ENCODE measurements around the gene CEBPA.
A peak's percentile ranks its signal among the peaks of the same experiment; 100 is the strongest.
"Not testable (repeated sequence)": the region's sequence is repeated elsewhere in the genome, so short reads cannot be mapped to it uniquely, and the experiment has no call there.

The CEBPA gene

DNA sequence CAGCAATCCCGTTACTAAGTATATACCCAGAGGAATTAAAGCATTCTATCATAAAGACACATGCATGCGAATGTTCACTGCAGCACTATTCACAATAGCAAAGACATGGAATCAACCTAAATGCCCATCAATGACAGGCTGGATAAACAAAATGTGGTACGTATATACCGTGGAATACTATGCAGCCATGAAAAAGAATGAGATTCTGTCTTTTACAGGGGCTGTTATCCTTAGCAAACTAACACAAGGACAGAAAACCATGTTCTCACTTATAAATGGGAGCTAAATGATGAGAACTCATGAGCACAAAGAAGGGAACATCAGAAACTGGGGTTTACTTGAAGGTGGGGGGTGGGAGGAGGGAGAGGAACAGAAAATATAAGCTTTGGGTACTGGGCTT is 10.5 kb upstream of the CEBPA start:
- H3K9me3 Mint-ChIP-seq = peaks cover 11% of the 10 kb centered on the region
- H3K36me3 Mint-ChIP-seq (ENCODE audit: low read depth) = peaks cover 12% of the 10 kb centered on the region
- H3K4me3 Mint-ChIP-seq; H3K27ac Mint-ChIP-seq; H3K4me1 Mint-ChIP-seq (ENCODE audit: low read depth); H3K27me3 Mint-ChIP-seq; intact Hi-C loops (cut with micrococcal nuclease): not testable (repeated sequence)

DNA sequence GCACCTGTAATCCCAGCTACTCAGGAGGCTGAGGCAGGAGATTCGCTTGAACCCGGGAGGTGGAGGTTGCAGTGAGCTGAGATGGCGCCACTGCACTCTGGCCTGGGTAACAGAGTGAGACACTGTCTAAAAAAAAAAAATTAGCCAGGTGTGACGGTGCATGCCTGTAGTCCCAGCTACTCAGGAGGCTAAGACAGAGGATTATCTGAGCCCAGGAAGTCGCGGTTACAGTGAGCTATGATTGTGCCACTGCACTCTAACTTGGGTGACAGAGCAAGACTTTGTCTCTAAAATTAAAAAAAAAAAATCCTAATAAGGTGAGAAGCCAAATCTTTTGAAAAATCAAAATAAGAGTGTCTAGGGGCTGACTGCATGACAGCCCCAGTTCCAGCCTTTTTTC is 9.7 kb upstream of the CEBPA start:
- Mint-ChIP-seq H3K9me3 (peaks cover 11% of the 10 kb centered on the region), H3K4me1 (ENCODE audit: low read depth) (peaks cover 6% of the 10 kb centered on the region), H3K36me3 (ENCODE audit: low read depth) (peaks cover 16% of the 10 kb centered on the region), H3K27ac (no peak overlapping the region), H3K4me3 (no peak overlapping the region), H3K27me3 (peaks cover 2% of the 10 kb centered on the region)
- intact Hi-C loops (cut with micrococcal nuclease) = no loop called here

DNA sequence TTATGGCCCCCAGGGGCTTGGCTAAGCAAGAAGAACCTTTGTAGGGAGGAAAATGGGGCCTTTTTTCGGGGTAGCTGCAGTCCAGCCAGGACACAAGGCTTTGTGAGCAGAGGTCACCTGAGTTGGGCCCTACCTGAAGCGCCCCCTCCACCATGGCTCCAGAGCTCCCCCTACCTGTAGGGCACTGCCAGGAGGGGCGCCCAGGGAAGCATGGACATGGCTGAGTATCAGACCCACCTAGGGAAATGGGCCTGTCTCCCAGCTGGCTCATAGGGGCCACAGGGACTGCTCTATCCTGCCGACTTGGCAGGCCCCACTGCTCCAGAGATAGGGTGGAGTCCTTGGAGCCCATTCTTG is 9.0 kb upstream of the CEBPA start:
- Mint-ChIP-seq H3K4me1 (ENCODE audit: low read depth) (peaks cover 6% of the 10 kb centered on the region), H3K27ac (no peak overlapping the region), H3K4me3 (no peak overlapping the region), H3K27me3 (peaks cover 2% of the 10 kb centered on the region), H3K9me3 (peaks cover 11% of the 10 kb centered on the region), H3K36me3 (ENCODE audit: low read depth) (peaks cover 16% of the 10 kb centered on the region)
- intact Hi-C loops (cut with micrococcal nuclease) = no loop called here

DNA sequence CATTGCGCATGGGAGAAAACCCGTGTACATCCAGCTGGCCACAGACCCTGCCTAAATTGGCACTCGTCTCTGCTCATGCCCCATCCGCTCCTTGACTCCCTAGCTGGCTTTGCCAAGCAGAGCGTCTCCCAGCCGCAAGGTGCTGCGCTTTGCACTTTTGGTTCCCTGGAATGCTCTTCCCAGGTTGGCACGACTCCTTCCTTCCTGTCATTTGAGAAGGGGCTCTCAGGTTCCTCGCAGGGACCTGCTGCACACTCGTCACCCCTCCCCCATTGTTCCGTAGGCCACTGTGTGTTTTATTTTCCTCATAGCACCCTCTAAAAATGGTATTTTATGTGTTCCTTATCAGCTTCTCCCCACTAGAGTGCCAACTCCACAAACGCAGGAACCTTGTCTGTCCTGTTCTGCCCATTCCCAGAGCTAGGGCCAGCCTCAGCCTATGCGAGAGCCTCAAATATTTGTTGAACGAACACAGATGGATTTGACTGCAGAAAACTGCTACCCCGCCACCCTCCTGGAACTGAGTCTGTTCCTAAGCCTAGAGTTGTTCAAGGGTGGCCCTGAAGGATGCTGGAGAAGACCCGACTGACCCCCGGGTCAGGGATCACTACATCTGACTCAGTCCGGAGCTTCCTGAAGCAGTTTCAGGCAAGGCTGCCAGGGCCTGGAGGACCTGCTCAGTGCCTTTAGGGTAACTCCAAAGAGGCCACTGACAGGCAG is 8.4 kb upstream of the CEBPA start:
- intact Hi-C loops (cut with micrococcal nuclease) = no loop called here

DNA sequence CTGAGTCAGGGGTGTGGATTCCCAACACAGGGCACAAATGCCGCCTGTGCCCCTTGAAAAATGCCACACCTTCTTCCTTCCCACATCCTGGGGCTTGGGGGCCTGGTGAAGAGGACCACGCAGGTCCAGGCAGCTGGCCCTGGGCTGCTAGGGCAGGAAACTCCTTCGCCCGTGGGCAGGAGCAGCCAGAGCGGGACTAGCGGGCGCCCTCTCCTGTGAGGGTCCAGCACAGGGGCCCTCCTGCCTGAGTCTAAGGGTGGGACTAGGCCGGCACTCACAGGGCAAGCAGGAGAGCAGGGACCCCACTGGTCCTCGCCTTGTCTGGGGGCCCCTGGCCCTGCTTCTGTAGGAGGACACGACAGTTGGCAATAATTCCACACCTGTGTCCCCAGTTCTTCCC is 7.5 kb upstream of the CEBPA start:
- H3K27ac Mint-ChIP-seq = no peak overlapping the region
- H3K9me3 Mint-ChIP-seq = peaks cover 11% of the 10 kb centered on the region
- H3K36me3 Mint-ChIP-seq (ENCODE audit: low read depth) = peaks cover 16% of the 10 kb centered on the region
- no peak overlapping the region for H3K4me3 Mint-ChIP-seq
- H3K4me1 Mint-ChIP-seq (ENCODE audit: low read depth) = peaks cover 21% of the 10 kb centered on the region
- intact Hi-C loops (cut with micrococcal nuclease) = no loop called here
- H3K27me3 Mint-ChIP-seq = peaks cover 2% of the 10 kb centered on the region

More for the DNA sequence above, 8.4 kb upstream of the CEBPA start:
- H3K4me1 Mint-ChIP-seq (ENCODE audit: low read depth) = peaks cover 12% of the 10 kb centered on the region
- H3K27me3 Mint-ChIP-seq = peaks cover 2% of the 10 kb centered on the region
- H3K36me3 Mint-ChIP-seq (ENCODE audit: low read depth) = peaks cover 16% of the 10 kb centered on the region
- H3K9me3 Mint-ChIP-seq = peaks cover 11% of the 10 kb centered on the region
- H3K27ac Mint-ChIP-seq = no peak overlapping the region
- no peak overlapping the region for H3K4me3 Mint-ChIP-seq

DNA sequence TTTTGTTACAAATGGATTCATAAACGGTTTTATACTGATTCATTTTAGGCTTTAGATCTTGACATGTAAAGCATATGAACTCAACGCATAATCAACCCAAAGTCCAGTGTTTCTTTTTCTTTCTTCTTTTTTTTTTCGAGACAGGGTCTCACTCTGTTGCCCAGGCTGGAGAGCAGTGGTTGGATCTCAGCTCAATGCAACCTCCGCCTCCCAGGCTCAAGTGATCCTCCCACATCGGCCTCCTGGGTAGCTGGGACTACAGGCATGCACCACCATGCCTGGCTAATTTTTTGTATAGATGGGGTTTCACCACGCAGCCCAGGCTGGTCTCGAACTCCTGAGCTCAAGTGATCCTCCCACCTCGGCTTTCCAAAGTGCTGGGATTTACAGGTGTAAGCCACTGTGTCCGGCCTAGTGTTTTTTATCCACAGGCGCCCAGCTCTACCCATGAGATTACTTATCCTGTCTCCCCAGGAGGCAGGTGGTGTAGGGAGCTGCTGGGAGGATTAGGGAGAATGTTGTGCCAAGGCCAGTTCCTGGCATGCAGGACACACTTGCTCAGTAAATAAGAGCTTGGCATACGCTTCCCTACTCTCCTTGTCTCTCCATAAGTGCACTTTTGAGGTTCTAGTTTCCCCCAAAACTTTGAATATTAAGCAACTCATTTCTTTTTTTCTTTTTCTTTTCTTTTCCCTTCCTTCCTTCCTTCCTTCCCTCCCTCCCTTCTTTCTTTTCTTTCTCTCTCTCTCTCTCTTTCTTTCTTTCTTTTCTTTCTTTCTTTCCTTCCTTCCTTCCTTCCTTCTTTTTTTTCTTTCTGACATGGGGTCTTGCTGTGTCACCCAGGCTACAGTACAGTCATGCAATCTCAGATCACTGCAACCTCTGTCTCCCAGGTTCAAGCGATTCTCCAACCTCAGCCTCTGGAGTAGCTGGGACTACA is 4.8 kb upstream of the CEBPA start:
- Mint-ChIP-seq H3K4me1 (ENCODE audit: low read depth) (peaks cover 33% of the 10 kb centered on the region), H3K36me3 (ENCODE audit: low read depth) (peaks cover 24% of the 10 kb centered on the region), H3K4me3 (no peak overlapping the region), H3K27ac (no peak overlapping the region), H3K9me3 (peaks cover 11% of the 10 kb centered on the region), H3K27me3 (peaks cover 2% of the 10 kb centered on the region)
- intact Hi-C loops (cut with micrococcal nuclease) = no loop called here

DNA sequence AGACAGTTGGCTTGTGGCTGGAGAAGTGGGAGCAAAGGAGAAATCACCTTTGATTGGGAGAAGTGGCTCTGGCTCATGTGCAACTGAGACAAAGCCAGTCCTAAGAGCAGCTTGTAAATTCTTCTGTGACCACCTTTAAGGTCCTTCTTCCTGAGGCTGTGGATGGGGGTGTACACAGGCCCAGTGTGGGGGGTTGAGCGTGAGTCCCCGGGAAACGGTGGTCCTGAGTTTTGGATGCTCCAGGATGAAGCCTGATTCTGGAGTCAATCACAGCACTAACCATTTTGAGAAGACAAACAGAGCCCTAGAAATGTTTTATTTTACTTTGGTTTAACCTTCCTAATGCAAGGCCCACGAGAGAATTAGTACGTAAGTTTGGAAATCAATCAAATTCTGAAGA is 3.9 kb upstream of the CEBPA start:
- Mint-ChIP-seq H3K9me3 (peaks cover 11% of the 10 kb centered on the region), H3K4me3 (no peak overlapping the region), H3K27ac (no peak overlapping the region), H3K36me3 (ENCODE audit: low read depth) (peaks cover 27% of the 10 kb centered on the region), H3K4me1 (ENCODE audit: low read depth) (peaks cover 33% of the 10 kb centered on the region), H3K27me3 (peaks cover 2% of the 10 kb centered on the region)
- intact Hi-C loops (cut with micrococcal nuclease) = no loop called here

DNA sequence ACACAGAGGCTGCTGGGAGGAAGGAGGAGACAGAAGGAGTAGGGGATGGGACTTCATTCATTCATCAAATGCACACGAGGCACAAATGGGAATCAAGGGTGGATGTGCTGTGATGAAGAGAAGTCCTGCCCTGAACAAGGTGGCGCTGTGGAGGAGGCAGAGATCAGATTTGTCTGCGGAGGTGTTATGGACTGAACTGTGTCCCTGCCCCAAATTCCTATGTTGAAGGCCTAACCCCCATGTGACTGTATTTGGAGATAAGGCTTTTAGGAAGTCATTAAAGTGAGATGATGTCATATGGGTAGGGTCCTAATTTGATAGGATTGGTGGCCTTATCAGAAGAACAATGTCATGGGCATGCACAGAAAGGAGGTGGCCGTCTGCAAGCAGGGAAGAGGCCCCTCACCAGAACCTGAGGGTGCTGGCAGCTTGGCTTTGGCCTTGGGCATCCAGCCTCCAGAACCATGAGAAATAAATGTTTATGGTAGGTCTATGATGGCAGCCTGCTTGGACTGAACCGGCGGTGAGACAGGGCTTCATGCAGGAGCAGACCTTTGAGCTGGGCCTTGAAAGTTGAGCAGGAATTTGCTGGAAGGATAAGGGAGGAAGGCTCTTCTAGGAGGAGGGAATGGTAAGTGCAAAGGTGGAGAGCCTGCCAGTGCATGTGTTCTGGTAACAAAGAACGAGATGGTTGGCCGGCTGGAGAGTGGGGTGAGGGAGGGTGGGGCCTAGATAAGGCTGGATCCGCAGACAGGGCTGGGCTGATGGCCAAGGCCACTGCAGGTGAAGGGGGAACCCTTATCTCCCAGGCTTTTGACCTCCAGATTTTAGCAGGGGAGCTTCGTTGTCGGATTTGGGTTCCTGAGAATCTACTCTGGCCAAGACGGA is 2.7 kb upstream of the CEBPA start:
- Mint-ChIP-seq H3K9me3 (peaks cover 11% of the 10 kb centered on the region), H3K4me1 (ENCODE audit: low read depth) (peaks cover 33% of the 10 kb centered on the region), H3K4me3 (peak overlapping the region; percentile 90), H3K27me3 (no peaks in the 10 kb centered on the region), H3K36me3 (ENCODE audit: low read depth) (peaks cover 39% of the 10 kb centered on the region), H3K27ac (no peak overlapping the region)
- intact Hi-C loops (cut with micrococcal nuclease) = loop anchor here (5.0 kb wide), 2 partner anchors 58 to 102 kb away; no protein-coding TSS in a partner anchor

DNA sequence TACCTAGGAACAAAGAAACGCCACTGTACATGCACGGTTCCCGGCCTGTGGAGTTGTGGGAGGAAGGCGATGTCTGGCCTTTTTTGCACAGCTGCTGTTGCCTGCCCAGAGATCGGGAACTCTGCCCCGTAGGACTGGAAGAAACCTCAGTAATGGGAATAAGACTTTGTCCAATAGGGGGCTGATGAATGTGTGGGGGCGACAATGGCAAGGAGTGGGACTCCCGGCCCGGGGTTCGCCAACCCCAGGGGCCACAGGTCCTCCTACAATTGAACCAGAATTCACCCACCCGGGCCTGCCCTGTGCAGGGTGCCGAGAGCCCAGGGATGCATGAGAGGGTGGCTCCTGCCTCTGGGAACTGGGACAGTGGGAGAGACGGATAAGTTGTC is 2.0 kb upstream of the CEBPA start:
- peaks cover 46% of the 10 kb centered on the region for H3K36me3 Mint-ChIP-seq (ENCODE audit: low read depth)
- intact Hi-C loops (cut with micrococcal nuclease) = loop anchor here (5.0 kb wide), 2 partner anchors 57 to 103 kb away; no protein-coding TSS in a partner anchor
- H3K4me1 Mint-ChIP-seq (ENCODE audit: low read depth) = peaks cover 35% of the 10 kb centered on the region
- H3K27me3 Mint-ChIP-seq = no peaks in the 10 kb centered on the region
- peak overlapping the region; percentile 93 for H3K27ac Mint-ChIP-seq
- peak overlapping the region; percentile 90 for H3K4me3 Mint-ChIP-seq
- H3K9me3 Mint-ChIP-seq = peaks cover 11% of the 10 kb centered on the region

DNA sequence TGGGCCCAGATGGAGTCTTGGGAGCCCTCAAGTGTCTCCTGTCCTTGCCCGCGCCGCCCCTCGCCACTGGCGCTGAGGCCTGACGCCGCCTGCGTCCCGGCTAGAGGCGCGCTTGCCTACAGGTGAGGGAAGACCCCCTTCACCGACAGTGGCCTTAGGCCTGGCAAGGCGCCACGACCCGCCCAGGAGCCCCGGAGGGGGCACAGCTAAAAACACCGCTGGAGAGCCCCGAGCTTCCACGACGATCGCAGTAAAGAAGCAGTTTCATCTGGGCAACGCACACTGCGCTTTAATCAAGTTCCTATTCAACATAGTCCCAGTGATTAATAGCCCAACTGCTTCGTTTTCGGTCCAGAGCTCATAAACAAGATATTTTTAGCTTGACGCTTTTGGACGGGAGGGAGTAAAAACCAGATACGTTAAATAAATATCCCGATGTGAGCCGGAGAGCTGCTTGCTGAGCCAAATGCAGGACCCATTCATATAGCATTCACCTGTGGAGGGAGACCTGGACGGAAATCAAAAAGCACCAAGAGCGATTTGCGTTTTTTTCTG is 1.5 kb upstream of the CEBPA start:
- H3K4me3 Mint-ChIP-seq = peak overlapping the region; percentile 90
- no peaks in the 10 kb centered on the region for H3K27me3 Mint-ChIP-seq
- intact Hi-C loops (cut with micrococcal nuclease) = loop anchor here (2.0 to 5.0 kb wide), 3 partner anchors 57 to 103 kb away; no protein-coding TSS in a partner anchor
- peaks cover 40% of the 10 kb centered on the region for H3K4me1 Mint-ChIP-seq (ENCODE audit: low read depth)
- H3K27ac Mint-ChIP-seq = peak overlapping the region; percentile 93
- peaks cover 49% of the 10 kb centered on the region for H3K36me3 Mint-ChIP-seq (ENCODE audit: low read depth)
- H3K9me3 Mint-ChIP-seq = peaks cover 8% of the 10 kb centered on the region

DNA sequence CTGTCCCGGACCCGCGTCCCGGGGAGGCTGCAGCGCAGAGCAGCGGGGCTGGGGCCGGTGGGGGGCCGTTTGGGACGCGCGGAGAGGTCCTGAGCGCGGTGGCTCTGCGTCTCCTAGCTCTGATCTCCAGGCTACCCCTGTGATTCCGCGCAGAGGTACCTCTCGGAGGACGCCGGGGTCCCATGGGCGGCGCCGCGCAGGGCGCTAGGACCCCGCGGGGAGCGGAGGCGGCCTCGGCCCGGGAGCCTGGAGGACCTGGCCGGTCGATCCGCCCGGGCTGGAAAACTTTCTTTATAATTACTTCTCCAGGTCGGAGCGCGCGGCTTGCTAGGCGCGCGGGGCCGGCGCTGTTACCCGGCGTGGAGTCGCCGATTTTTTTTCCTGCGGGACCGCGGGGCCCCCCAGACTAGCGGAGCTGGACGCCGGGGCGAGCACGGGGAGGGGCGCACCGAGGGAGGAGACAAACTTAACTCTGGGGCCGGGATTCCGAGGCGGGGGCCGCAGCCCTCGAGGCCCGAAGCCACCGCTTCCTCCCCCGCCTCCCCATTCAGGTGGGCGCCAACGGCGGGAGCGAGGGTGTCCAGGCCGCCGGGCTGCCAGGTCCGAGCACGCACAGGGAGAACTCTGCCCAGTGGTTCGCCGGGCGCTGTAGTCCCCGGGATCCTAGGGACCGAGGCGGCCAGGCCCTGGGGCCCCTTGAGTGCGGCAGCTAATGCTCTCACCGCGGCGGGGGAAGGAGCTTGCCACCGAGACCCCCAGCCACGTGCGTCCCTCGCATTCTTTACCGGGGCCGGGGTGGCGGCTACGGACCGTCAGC is 848 bp upstream of the CEBPA start:
- intact Hi-C loops (cut with micrococcal nuclease) = loop anchor here (1.0 to 5.0 kb wide), 5 partner anchors 56 to 126 kb away; partner anchors contain the start of gene CEBPG
- H3K9me3 Mint-ChIP-seq = peaks cover 2% of the 10 kb centered on the region
- peaks cover 49% of the 10 kb centered on the region for H3K36me3 Mint-ChIP-seq (ENCODE audit: low read depth)
- H3K27me3 Mint-ChIP-seq = no peaks in the 10 kb centered on the region
- peak overlapping the region; percentile 93 for H3K27ac Mint-ChIP-seq
- H3K4me1 Mint-ChIP-seq (ENCODE audit: low read depth) = peaks cover 47% of the 10 kb centered on the region
- H3K4me3 Mint-ChIP-seq = peak overlapping the region; percentile 90

DNA sequence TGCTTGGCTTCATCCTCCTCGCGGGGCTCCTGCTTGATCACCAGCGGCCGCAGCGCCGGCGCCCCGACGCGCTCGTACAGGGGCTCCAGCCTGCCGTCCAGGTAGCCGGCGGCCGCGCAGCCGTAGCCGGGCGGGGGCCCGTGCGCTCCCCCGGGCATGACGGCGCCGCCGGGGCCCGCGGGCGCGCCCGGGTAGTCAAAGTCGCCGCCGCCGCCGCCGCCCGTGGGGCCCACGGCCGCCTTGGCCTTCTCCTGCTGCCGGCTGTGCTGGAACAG is 497 bp downstream of the CEBPA start:
- H3K4me1 Mint-ChIP-seq (ENCODE audit: low read depth) = peaks cover 55% of the 10 kb centered on the region
- peaks cover 41% of the 10 kb centered on the region for H3K36me3 Mint-ChIP-seq (ENCODE audit: low read depth)
- no peaks in the 10 kb centered on the region for H3K9me3 Mint-ChIP-seq
- H3K4me3 Mint-ChIP-seq = peak overlapping the region; percentile 97
- H3K27ac Mint-ChIP-seq = peak overlapping the region; percentile 93
- intact Hi-C loops (cut with micrococcal nuclease) = loop anchor here (1.0 to 5.0 kb wide), 5 partner anchors 55 to 125 kb away; partner anchors contain the start of gene CEBPG
- no peaks in the 10 kb centered on the region for H3K27me3 Mint-ChIP-seq

All from dendritic cell treated with granulocyte-macrophage colony-stimulating factor and Interleukin-4, amounts not matched to agents 40 ng/mL and 50 ng/mL, for 4 days (primary cell).